H1 (cell line): ENCODE measurements around the gene RGS4. TPM values are rescaled to one million over a fixed set of nuclear protein-coding genes. Genes with fewer than 3 reads are reported as not detected.

Experiments
- CTCF ChIA-PET: fragments of 300-600 bp; sonication (Branson Sonifier 250); formaldehyde crosslinking; loops from one replicate; lab custom pipeline; 2021; ENCODE audit not compliant: partially characterized antibody; lab: Charles Lee
- POLR2A ChIA-PET: fragments of 300-600 bp; sonication (Branson Sonifier 250); formaldehyde crosslinking; loops from one replicate; lab custom pipeline; 2021; ENCODE audit warnings: inconsistent platforms; ENCODE audit not compliant: partially characterized antibody; lab: Charles Lee
- DNase-seq, 2 experiments: peaks; one replicate each; pipeline versions ENCODE4 v3.0.0 to v3.0.0-alpha.2; 2010 to 2022; ENCODE audit warnings: low spot score in 2 of 2, low read depth in 1 of 2, mixed read lengths in 1 of 2
- FAIRE-seq: peaks from 2 replicates; lab custom pipeline; 2011; peaks lifted over from hg19 to GRCh38; lab: Jason Lieb, UNC
- H2AFZ ChIP-seq: 2 replicates; pipeline ENCODE4 v1.8.1; 2012; ENCODE audit warnings: low read length, inconsistent platforms
- H2AK5ac ChIP-seq: 2 replicates; pipeline ENCODE4 v1.6.1; 2013; ENCODE audit warnings: low read depth, low read length
- H2BK120ac ChIP-seq: replicated peaks from 2 replicates; pipeline ENCODE3; 2013; ENCODE audit warnings: low read depth, low read length, inconsistent platforms
- H2BK12ac ChIP-seq: 2 replicates; pipeline ENCODE4 v1.6.1; 2013; ENCODE audit warnings: low read depth, low read length
- H2BK15ac ChIP-seq: 2 replicates; pipeline ENCODE4 v1.6.1; 2013; ENCODE audit warnings: low read length
- H2BK20ac ChIP-seq: 2 replicates; pipeline ENCODE4 v1.6.1; 2013; ENCODE audit warnings: low read length
- H2BK5ac ChIP-seq: 2 replicates; pipeline ENCODE4 v1.6.1; 2013; ENCODE audit warnings: low read depth, low read length
- H3K14ac ChIP-seq: 2 replicates; pipeline ENCODE4 v1.6.1; 2013; ENCODE audit warnings: inconsistent platforms; ENCODE audit not compliant: insufficient read length
- H3K18ac ChIP-seq: 2 replicates; pipeline ENCODE4 v1.6.1; 2013; ENCODE audit warnings: low read length; ENCODE audit errors: extremely low read depth
- H3K23ac ChIP-seq: 2 replicates; pipeline ENCODE4 v1.6.1; 2013; ENCODE audit warnings: inconsistent platforms; ENCODE audit not compliant: insufficient read length
- H3K23me2 ChIP-seq: 2 replicates; pipeline ENCODE4 v1.6.1; 2013; ENCODE audit warnings: low read depth, low read length
- H3K27ac ChIP-seq: 2 replicates; pipeline ENCODE4 v1.6.1; 2011; ENCODE audit warnings: low read depth, low read length, inconsistent platforms
- H3K27me3 ChIP-seq, 4 experiments: replicated peaks in 1 of 4; 1 replicate in 1 of 4; 2 replicates in 3 of 4; pipeline versions ENCODE4 v1.6.1 to v1.8.1; 2011 to 2013; ENCODE audit warnings: low read length in 3 of 4, mild to moderate bottlenecking in 3 of 4, inconsistent platforms in 2 of 4, mixed read lengths in 2 of 4, moderate library complexity in 1 of 4; ENCODE audit not compliant: control insufficient read depth in 3 of 4, insufficient read depth in 3 of 4; ENCODE audit errors: extremely low read depth in 1 of 4
- H3K36me3 ChIP-seq, 4 experiments: 2 replicates each; pipeline versions ENCODE4 v1.6.1 to v1.8.1; 2011 to 2013; ENCODE audit warnings: mild to moderate bottlenecking in 4 of 4, low read length in 3 of 4, moderate library complexity in 2 of 4, control low read depth in 1 of 4, inconsistent platforms in 1 of 4; ENCODE audit not compliant: insufficient read depth in 4 of 4, control insufficient read depth in 2 of 4
- H3K4ac ChIP-seq: replicated peaks from 2 replicates; pipeline ENCODE3; 2013; ENCODE audit warnings: low read length, low read depth, mixed read lengths, inconsistent platforms; ENCODE audit not compliant: insufficient read length
- H3K4me1 ChIP-seq, 4 experiments: replicated peaks in 1 of 4; 1 replicate in 1 of 4; 2 replicates in 3 of 4; pipeline versions ENCODE4 v1.6.1 to v1.8.1; 2011 to 2013; ENCODE audit warnings: low read length in 3 of 4, inconsistent platforms in 2 of 4, mixed read lengths in 1 of 4; ENCODE audit not compliant: insufficient read depth in 4 of 4, control insufficient read depth in 3 of 4
- H3K4me2 ChIP-seq, 2 experiments: 2 replicates each; pipeline versions ENCODE4 v1.6.1 to v1.8.1; 2011 to 2013; ENCODE audit warnings: low read depth in 2 of 2, low read length in 2 of 2, control low read depth in 1 of 2, inconsistent platforms in 1 of 2, mild to moderate bottlenecking in 1 of 2; ENCODE audit not compliant: insufficient read depth in 1 of 2
- H3K4me3 ChIP-seq, 4 experiments: fragments of 200-600, 300-600 bp in 1 of 4; sonication (generic), shearing (Covaris generic), sonication (Bioruptor Twin) in 1 of 4; 2 replicates each; pipeline versions ENCODE4 v1.5.1 to v1.8.1; 2011 to 2016; ENCODE audit warnings: low read length in 4 of 4, low read depth in 3 of 4, control low read depth in 2 of 4, inconsistent platforms in 2 of 4, mild to moderate bottlenecking in 2 of 4, mixed read lengths in 1 of 4, moderate library complexity in 1 of 4; ENCODE audit not compliant: insufficient read depth in 2 of 4; ENCODE audit errors: extremely low read depth in 1 of 4
- H3K56ac ChIP-seq: replicated peaks from 2 replicates; pipeline ENCODE3; 2013; ENCODE audit warnings: low read depth, mild to moderate bottlenecking, mixed read lengths, low read length, inconsistent platforms; ENCODE audit not compliant: insufficient read length
- H3K79me1 ChIP-seq: 2 replicates; pipeline ENCODE4 v1.6.1; 2013; ENCODE audit warnings: low read depth, low read length, control low read depth
- H3K79me2 ChIP-seq, 2 experiments: 2 replicates each; pipeline versions ENCODE4 v1.6.1 to v1.8.1; 2012 to 2013; ENCODE audit warnings: low read length in 2 of 2, mild to moderate bottlenecking in 2 of 2, inconsistent platforms in 1 of 2; ENCODE audit not compliant: insufficient read depth in 2 of 2, control insufficient read depth in 1 of 2
- H3K9ac ChIP-seq, 4 experiments: replicated peaks in 1 of 4; 1 replicate in 1 of 4; 2 replicates in 3 of 4; pipeline versions ENCODE4 v1.6.1 to v1.8.1; 2011 to 2013; ENCODE audit warnings: low read depth in 3 of 4, low read length in 3 of 4, control low read depth in 2 of 4, mild to moderate bottlenecking in 2 of 4, moderate library complexity in 2 of 4, inconsistent platforms in 1 of 4; ENCODE audit errors: extremely low read depth in 1 of 4
- H3K9me3 ChIP-seq, 2 experiments: 2 replicates each; pipeline versions ENCODE4 v1.6.1 to v1.8.1; 2012 to 2013; ENCODE audit warnings: mild to moderate bottlenecking in 2 of 2, moderate library complexity in 2 of 2, control low read depth in 1 of 2, inconsistent platforms in 1 of 2, low read depth in 1 of 2, low read length in 1 of 2, mixed read lengths in 1 of 2; ENCODE audit not compliant: insufficient read depth in 2 of 2
- H4K20me1 ChIP-seq, 2 experiments: replicated peaks in 1 of 2; 2 replicates each; pipeline versions ENCODE3 to v1.8.1; 2011 to 2013; ENCODE audit warnings: inconsistent platforms in 2 of 2, low read length in 2 of 2, mild to moderate bottlenecking in 1 of 2; ENCODE audit not compliant: insufficient read depth in 2 of 2, control insufficient read depth in 1 of 2
- H4K5ac ChIP-seq: 2 replicates; pipeline ENCODE4 v1.6.1; 2013; ENCODE audit warnings: low read length, low read depth, mixed read lengths, inconsistent platforms; ENCODE audit not compliant: insufficient read length
- H4K8ac ChIP-seq: 2 replicates; pipeline ENCODE4 v1.8.0; 2013; ENCODE audit warnings: mild to moderate bottlenecking, moderate library complexity, low read length, inconsistent platforms; ENCODE audit not compliant: insufficient read depth; ENCODE audit errors: extremely low read depth
- H4K91ac ChIP-seq: replicated peaks from 2 replicates; pipeline ENCODE3; 2013; ENCODE audit warnings: low read length, mixed read lengths, inconsistent platforms; ENCODE audit not compliant: insufficient read length
- HDAC2 ChIP-seq, 2 experiments: fragments of 300-600 bp in 1 of 2; sonication (generic) in 1 of 2; IDR thresholded peaks; 2 replicates each; pipeline ENCODE4 v1.6.1; 2011 to 2012; ENCODE audit warnings: low read depth in 2 of 2, low read length in 2 of 2, mild to moderate bottlenecking in 2 of 2, moderate library complexity in 2 of 2, borderline replicate concordance in 1 of 2, inconsistent platforms in 1 of 2
- HDAC6 ChIP-seq: IDR thresholded peaks from one replicate; pipeline ENCODE4 v1.7.1; 2012; ENCODE audit warnings: low read depth, mild to moderate bottlenecking, inconsistent platforms, low read length, moderate library complexity
- JUN ChIP-seq: IDR thresholded peaks from 2 replicates; pipeline ENCODE4 v1.6.1; 2011; ENCODE audit warnings: low read depth, mild to moderate bottlenecking, improper control_type of control experiment, low read length
- MAFK ChIP-seq: IDR thresholded peaks from 2 replicates; pipeline ENCODE4 v1.6.1; 2012; ENCODE audit warnings: low read depth, mild to moderate bottlenecking, improper control_type of control experiment, low read length
- NRF1 ChIP-seq: IDR thresholded peaks from 2 replicates; pipeline ENCODE4 v1.6.1; 2011; ENCODE audit warnings: mild to moderate bottlenecking, low read depth, low read length, improper control_type of control experiment
- POLR2A ChIP-seq, 2 experiments: IDR thresholded peaks; 1 replicate in 1 of 2; 2 replicates in 1 of 2; pipeline ENCODE4 v1.6.1; 2011; ENCODE audit warnings: low read depth in 2 of 2, low read length in 2 of 2, mild to moderate bottlenecking in 2 of 2; ENCODE audit errors: control extremely low read depth in 1 of 2
- RFX5 ChIP-seq: IDR thresholded peaks from 2 replicates; pipeline ENCODE4 v1.6.1; 2011; ENCODE audit warnings: low read depth, low read length, improper control_type of control experiment, borderline replicate concordance
- TAF1 ChIP-seq: IDR thresholded peaks from 2 replicates; pipeline ENCODE4 v1.6.1; 2011; ENCODE audit warnings: mild to moderate bottlenecking, low read depth, low read length
- WGBS, 2 experiments: shearing (Covaris generic) in 1 of 2; methylation state at CpG; one replicate each; pipeline versions ENCODE4 v1.1.6 to v1.1.7; 2013 to 2015; ENCODE audit warnings: low lambda C conversion rate in 2 of 2, mixed read lengths in 2 of 2, inconsistent platforms in 1 of 2, low coverage in 1 of 2, missing lambda C conversion rate in 1 of 2; ENCODE audit not compliant: insufficient replicate concordance in 2 of 2, insufficient coverage in 1 of 2, insufficient read length in 1 of 2; ENCODE audit errors: extremely low coverage in 1 of 2, missing lambda C conversion rate in 1 of 2; 5-methylcytosine and 5-hydroxymethylcytosine counted together
- polyA plus RNA-seq, 7 experiments: library from polyadenylated mRNA; depleted of rRNA in 3 of 7; stranded (reverse) in 5 of 7; unstranded in 2 of 7; fragments of >200 nt in 5 of 7; fragments of 200-250 nt in 2 of 7; gene quantifications; 1 replicate in 5 of 7; 2 replicates in 1 of 7; 4 replicates in 1 of 7; pipeline versions ENCODE4 v1.2.1 to v1.2.3, GENCODE V29; 2011 to 2013; ENCODE audit warnings: missing spikeins in 2 of 7, mixed read lengths in 2 of 7
- total RNA-seq: library from RNA; stranded (reverse); fragmentation: NEBNext Ultra II Directional; extraction: Animal tissue kit (Norgen Biotek cat#: 25700); gene quantifications from 2 replicates; pipeline ENCODE4 v1.2.1, GENCODE V29; 2021
- TF ChIP-seq, protein P1 (sequence below): IDR thresholded peaks from 2 replicates; pipeline ENCODE4 v1.6.1; 2012; ENCODE audit warnings: inconsistent platforms

Gene RGS4
- total and polyA plus RNA-seq, 2 of the 8 experiments (the other 6 are each of a cell fraction or from before 2014, with no cell fraction given): 0.26 to 0.74 TPM

DNA sequence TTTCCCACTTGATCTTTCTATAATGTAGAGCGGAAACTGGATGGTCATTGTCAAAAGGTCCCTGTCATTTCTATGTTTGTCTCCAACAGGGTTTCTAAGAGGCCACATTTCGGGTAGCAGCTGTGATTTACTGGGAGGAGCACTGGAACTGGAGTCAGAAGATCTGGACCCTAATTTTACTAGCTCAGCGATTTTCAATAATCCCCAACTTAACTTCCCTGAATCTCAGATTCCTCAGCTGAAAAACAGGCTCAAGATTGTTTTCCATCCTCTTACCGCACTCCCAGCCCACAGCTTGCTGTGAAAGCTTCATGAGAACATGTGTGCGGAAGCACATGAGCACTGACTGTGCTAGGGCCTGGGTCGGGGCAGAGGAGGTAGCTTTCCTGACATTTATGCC lies 19.9 kb upstream of the RGS4 start:
- no peak overlapping the region for H3K4me3 ChIP-seq
- no peak overlapping the region for H3K14ac ChIP-seq
- no peak overlapping the region for H3K56ac ChIP-seq
- no peak for FAIRE-seq
- no peaks in the 10 kb centered on the region for H3K79me2 ChIP-seq
- H3K4ac ChIP-seq: no peak overlapping the region
- no peak overlapping the region for H2BK120ac ChIP-seq
- no peak overlapping the region for H2AK5ac ChIP-seq
- H3K79me1 ChIP-seq: no peaks in the 10 kb centered on the region
- H3K27ac ChIP-seq: no peak overlapping the region
- no peak for TF ChIP-seq RFX5
- no peak for TF ChIP-seq POLR2A (IDR thresholded peaks at IDR 0.05; ENCODE audit: control extremely low read depth in 1 of 2, low read depth in 2 of 2, low read length in 2 of 2)
- TF ChIP-seq HDAC2 (IDR thresholded peaks at IDR 0.05; ENCODE audit: borderline replicate concordance in 1 of 2, low read depth in 2 of 2, low read length in 2 of 2): no peak
- TF ChIP-seq MAFK: no peak
- TF ChIP-seq TAF1: no peak
- TF ChIP-seq HDAC6: no peak
- TF ChIP-seq NRF1: no peak
- TF ChIP-seq, protein P1, sequence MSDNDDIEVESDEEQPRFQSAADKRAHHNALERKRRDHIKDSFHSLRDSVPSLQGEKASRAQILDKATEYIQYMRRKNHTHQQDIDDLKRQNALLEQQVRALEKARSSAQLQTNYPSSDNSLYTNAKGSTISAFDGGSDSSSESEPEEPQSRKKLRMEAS: no peak
- no peak for TF ChIP-seq JUN
- POLR2A ChIA-PET: interaction anchor here (1.0 kb wide), 1 partner anchor 18 kb away, joined by 3 read pairs; no protein-coding TSS in a partner anchor
- H3K4me1 ChIP-seq: no peaks in the 10 kb centered on the region
- no peak overlapping the region for H3K9ac ChIP-seq
- H3K9me3 ChIP-seq: no peaks in the 10 kb centered on the region
- no peaks in the 10 kb centered on the region for H3K36me3 ChIP-seq
- no peak for DNase-seq
- no peak overlapping the region for H4K5ac ChIP-seq
- no peaks in the 10 kb centered on the region for H4K20me1 ChIP-seq
- no peak overlapping the region for H3K4me2 ChIP-seq
- no peak overlapping the region for H3K23ac ChIP-seq
- H3K23me2 ChIP-seq: no peaks in the 10 kb centered on the region
- H2BK20ac ChIP-seq: no peak overlapping the region
- no peak overlapping the region for H2AFZ ChIP-seq
- H2BK5ac ChIP-seq: no peak overlapping the region
- H4K91ac ChIP-seq: no peak overlapping the region
- no peak overlapping the region for H3K18ac ChIP-seq
- 94% methylated on average over 6 of the region's 6 CpGs; no CpG with 5 or more reads in 1 of the 2 experiments for WGBS, 2 experiments
- H2BK15ac ChIP-seq: no peak overlapping the region
- CTCF ChIA-PET: interaction anchor here (0.6 kb wide), 1 partner anchor 140 kb away, joined by 3 read pairs; no protein-coding TSS in a partner anchor
- H4K8ac ChIP-seq: no peak overlapping the region
- no peaks in the 10 kb centered on the region for H3K27me3 ChIP-seq
- H2BK12ac ChIP-seq: no peak overlapping the region
